ENCODE measurements around the gene CHAD. TPM values are rescaled to one million over a fixed set of nuclear protein-coding genes. Genes with fewer than 3 reads are reported as not detected.

Gene CHAD
- total and polyA plus RNA-seq, 2 of the 13 experiments (the other 11 are each of a cell fraction or from before 2014, with no cell fraction given) = 1.4 TPM; not detected in 1

DNA sequence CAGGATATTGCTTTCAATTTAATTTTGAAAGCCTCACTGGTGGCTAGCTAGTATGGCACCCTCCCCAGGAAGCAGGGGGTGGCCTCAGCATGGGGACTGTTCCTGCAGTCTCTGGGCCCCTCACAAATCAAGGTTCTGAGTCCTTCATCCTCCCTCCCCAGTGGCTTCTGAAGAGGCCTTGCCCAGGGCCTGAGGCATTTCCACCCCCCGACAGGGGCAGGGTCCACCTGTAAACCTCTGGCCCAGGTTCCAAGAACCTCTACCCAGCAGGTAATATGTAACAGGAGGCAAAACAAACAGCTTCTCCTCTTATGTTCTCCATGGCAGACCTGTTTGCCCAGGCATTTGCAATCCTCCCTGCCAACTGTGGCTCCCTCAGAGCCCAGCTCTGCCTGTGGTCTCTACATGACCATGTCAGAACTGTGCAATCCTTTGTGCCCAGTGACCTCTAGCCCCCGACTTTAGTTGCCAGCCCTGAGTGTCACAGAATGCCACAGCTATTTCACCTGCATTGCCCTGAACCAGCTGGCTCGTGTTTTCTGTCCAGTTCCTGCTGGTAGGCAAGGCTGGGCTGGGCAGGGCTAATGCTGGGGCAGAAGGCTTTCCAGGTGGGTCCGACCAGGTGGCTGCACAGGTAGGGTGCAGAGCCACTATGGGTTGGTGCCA, 28.4 kb downstream of the CHAD start (continued):
- no peak; the same call in 1 of the 2 replicates for TF ChIP-seq NR1H2 (CRISPR knock-in tag; IDR thresholded peaks at IDR 0.05; ENCODE audit: borderline replicate concordance, low read depth)
- no peak for TF ChIP-seq CHD4 (IDR thresholded peaks at IDR 0.05; ENCODE audit: borderline replicate concordance, low read length)
- TF ChIP-seq, protein P1, sequence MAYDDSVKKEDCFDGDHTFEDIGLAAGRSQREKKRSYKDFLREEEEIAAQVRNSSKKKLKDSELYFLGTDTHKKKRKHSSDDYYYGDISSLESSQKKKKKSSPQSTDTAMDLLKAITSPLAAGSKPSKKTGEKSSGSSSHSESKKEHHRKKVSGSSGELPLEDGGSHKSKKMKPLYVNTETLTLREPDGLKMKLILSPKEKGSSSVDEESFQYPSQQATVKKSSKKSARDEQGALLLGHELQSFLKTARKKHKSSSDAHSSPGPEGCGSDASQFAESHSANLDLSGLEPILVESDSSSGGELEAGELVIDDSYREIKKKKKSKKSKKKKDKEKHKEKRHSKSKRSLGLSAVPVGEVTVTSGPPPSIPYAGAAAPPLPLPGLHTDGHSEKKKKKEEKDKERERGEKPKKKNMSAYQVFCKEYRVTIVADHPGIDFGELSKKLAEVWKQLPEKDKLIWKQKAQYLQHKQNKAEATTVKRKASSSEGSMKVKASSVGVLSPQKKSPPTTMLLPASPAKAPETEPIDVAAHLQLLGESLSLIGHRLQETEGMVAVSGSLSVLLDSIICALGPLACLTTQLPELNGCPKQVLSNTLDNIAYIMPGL (CRISPR knock-in tag; IDR thresholded peaks at IDR 0.05; ENCODE audit: borderline replicate concordance in 1 of 2, low read depth in 1 of 2) = no peak
- TF ChIP-seq ZNF605 (CRISPR knock-in tag; IDR thresholded peaks at IDR 0.05) = peak; percentile 52; the same call in 1 of the 2 replicates
- TF ChIP-seq NR2F2 (IDR thresholded peaks at IDR 0.05; ENCODE audit: borderline replicate concordance, low read depth) = no peak
- no peak for TF ChIP-seq ZNF672 (CRISPR knock-in tag; IDR thresholded peaks at IDR 0.05)
- TF ChIP-seq, protein P2, sequence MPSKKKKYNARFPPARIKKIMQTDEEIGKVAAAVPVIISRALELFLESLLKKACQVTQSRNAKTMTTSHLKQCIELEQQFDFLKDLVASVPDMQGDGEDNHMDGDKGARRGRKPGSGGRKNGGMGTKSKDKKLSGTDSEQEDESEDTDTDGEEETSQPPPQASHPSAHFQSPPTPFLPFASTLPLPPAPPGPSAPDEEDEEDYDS (CRISPR knock-in tag; IDR thresholded peaks at IDR 0.05) = no peak
- TF ChIP-seq KDM4B (CRISPR knock-in tag; IDR thresholded peaks at IDR 0.05) = peak; percentile 59; the same call in 1 of the 2 replicates
- TF ChIP-seq MAFG (CRISPR knock-in tag; IDR thresholded peaks at IDR 0.05) = no peak
- no peak for TF ChIP-seq EEA1 (CRISPR knock-in tag; IDR thresholded peaks at IDR 0.05; ENCODE audit: borderline replicate concordance)
- TF ChIP-seq, protein P3, sequence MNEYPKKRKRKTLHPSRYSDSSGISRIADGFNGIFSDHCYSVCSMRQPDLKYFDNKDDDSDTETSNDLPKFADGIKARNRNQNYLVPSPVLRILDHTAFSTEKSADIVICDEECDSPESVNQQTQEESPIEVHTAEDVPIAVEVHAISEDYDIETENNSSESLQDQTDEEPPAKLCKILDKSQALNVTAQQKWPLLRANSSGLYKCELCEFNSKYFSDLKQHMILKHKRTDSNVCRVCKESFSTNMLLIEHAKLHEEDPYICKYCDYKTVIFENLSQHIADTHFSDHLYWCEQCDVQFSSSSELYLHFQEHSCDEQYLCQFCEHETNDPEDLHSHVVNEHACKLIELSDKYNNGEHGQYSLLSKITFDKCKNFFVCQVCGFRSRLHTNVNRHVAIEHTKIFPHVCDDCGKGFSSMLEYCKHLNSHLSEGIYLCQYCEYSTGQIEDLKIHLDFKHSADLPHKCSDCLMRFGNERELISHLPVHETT (CRISPR knock-in tag; conservative IDR thresholded peaks at IDR 0.05) = no peak
- no peak for TF ChIP-seq ZKSCAN1 (IDR thresholded peaks at IDR 0.05; ENCODE audit: low read length)
- TF ChIP-seq TEAD3 (CRISPR knock-in tag; optimal IDR thresholded peaks at IDR 0.05; ENCODE audit: borderline replicate concordance) = peak; percentile 51
- TF ChIP-seq, protein P4, sequence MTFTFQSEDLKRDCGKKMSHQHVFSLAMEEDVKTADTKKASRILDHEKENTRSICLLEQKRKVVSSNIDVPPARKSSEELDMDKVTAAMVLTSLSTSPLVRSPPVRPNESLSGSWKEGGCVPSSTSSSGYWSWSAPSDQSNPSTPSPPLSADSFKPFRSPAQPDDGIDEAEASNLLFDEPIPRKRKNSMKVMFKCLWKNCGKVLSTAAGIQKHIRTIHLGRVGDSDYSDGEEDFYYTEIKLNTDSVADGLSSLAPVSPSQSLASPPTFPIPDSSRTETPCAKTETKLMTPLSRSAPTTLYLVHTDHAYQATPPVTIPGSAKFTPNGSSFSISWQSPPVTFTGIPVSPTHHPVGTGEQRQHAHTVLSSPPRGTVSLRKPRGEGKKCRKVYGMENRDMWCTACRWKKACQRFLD (CRISPR knock-in tag; IDR thresholded peaks at IDR 0.05; ENCODE audit: borderline replicate concordance) = no peak
- TF ChIP-seq, protein P5, sequence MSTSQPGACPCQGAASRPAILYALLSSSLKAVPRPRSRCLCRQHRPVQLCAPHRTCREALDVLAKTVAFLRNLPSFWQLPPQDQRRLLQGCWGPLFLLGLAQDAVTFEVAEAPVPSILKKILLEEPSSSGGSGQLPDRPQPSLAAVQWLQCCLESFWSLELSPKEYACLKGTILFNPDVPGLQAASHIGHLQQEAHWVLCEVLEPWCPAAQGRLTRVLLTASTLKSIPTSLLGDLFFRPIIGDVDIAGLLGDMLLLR (CRISPR knock-in tag; IDR thresholded peaks at IDR 0.05) = no peak
- TF ChIP-seq KDM5B (CRISPR knock-in tag; IDR thresholded peaks at IDR 0.05; ENCODE audit: borderline replicate concordance) = no peak
- no peak for TF ChIP-seq ZFP37 (CRISPR knock-in tag; IDR thresholded peaks at IDR 0.05; ENCODE audit: borderline replicate concordance)
- TF ChIP-seq, protein P6, sequence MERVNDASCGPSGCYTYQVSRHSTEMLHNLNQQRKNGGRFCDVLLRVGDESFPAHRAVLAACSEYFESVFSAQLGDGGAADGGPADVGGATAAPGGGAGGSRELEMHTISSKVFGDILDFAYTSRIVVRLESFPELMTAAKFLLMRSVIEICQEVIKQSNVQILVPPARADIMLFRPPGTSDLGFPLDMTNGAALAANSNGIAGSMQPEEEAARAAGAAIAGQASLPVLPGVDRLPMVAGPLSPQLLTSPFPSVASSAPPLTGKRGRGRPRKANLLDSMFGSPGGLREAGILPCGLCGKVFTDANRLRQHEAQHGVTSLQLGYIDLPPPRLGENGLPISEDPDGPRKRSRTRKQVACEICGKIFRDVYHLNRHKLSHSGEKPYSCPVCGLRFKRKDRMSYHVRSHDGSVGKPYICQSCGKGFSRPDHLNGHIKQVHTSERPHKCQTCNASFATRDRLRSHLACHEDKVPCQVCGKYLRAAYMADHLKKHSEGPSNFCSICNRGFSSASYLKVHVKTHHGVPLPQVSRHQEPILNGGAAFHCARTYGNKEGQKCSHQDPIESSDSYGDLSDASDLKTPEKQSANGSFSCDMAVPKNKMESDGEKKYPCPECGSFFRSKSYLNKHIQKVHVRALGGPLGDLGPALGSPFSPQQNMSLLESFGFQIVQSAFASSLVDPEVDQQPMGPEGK (CRISPR knock-in tag; IDR thresholded peaks at IDR 0.05) = peak; percentile 78
- TF ChIP-seq AGO1 (IDR thresholded peaks at IDR 0.05; ENCODE audit: low read depth, low read length, poor library complexity, severe bottlenecking) = no peak
- TF ChIP-seq, protein P7, sequence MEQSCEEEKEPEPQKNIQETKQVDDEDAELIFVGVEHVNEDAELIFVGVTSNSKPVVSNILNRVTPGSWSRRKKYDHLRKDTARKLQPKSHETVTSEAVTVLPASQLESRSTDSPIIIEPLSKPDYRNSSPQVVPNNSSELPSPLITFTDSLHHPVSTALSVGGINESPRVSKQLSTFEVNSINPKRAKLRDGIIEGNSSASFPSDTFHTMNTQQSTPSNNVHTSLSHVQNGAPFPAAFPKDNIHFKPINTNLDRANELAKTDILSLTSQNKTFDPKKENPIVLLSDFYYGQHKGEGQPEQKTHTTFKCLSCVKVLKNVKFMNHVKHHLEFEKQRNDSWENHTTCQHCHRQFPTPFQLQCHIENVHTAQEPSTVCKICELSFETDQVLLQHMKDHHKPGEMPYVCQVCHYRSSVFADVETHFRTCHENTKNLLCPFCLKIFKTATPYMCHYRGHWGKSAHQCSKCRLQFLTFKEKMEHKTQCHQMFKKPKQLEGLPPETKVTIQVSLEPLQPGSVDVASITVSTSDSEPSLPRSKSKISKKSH (CRISPR knock-in tag; IDR thresholded peaks at IDR 0.05; ENCODE audit: borderline replicate concordance) = no peak
